A673 (cell line): ENCODE results near the gene TMEM170B. TPM values are rescaled to one million over a fixed set of nuclear protein-coding genes. Genes with fewer than 3 reads are reported as not detected.

Source experiments
- BruUV-seq: library from RNA; stranded (reverse); fragments of 400-500 nt; replicated peaks from 2 replicates; lab custom pipeline; 2021; lab: Mats Ljungman, UMichigan
- CTCF ChIA-PET: fragments of 300-600 bp; sonication (Branson Sonifier 250); formaldehyde crosslinking; loops from one replicate; lab custom pipeline; 2022; ENCODE audit warnings: antibody characterized with exemption; lab: Charles Lee
- POLR2A ChIA-PET: fragments of 300-600 bp; sonication (Branson Sonifier 250); formaldehyde crosslinking; loops from one replicate; lab custom pipeline; 2022; ENCODE audit warnings: antibody characterized with exemption; ENCODE audit not compliant: low non-redundant PET; lab: Charles Lee
- DNase-seq: peaks from one replicate; pipeline ENCODE4 v3.0.0-alpha.2; 2015; ENCODE audit warnings: low spot score
- H3K27ac ChIP-seq: fragments of 200-600 bp; sonication (generic); 2 replicates; pipeline ENCODE4 v1.5.1; 2016; ENCODE audit warnings: mixed run types, low read depth, mild to moderate bottlenecking, mixed read lengths, antibody characterized with exemption, low read length; ENCODE audit not compliant: poor library complexity, severe bottlenecking
- H3K27me3 ChIP-seq: fragments of 200-600 bp; sonication (generic); replicated peaks from 2 replicates; pipeline ENCODE4 v1.6.1; 2017; ENCODE audit warnings: mixed run types, low read depth, mild to moderate bottlenecking, mixed read lengths, antibody characterized with exemption, low read length; ENCODE audit not compliant: insufficient read depth, poor library complexity
- H3K36me3 ChIP-seq: fragments of 200-600 bp; sonication (generic); 2 replicates; pipeline ENCODE4 v1.6.1; 2016; ENCODE audit warnings: mixed run types, mild to moderate bottlenecking, mixed read lengths, antibody characterized with exemption, low read length; ENCODE audit not compliant: insufficient read depth, poor library complexity, severe bottlenecking
- H3K4me1 ChIP-seq: fragments of 200-600 bp; sonication (generic); 2 replicates; pipeline ENCODE4 v1.6.1; 2017; ENCODE audit warnings: mixed run types, mild to moderate bottlenecking, mixed read lengths, antibody characterized with exemption, low read length; ENCODE audit not compliant: insufficient read depth, poor library complexity, severe bottlenecking
- H3K4me3 ChIP-seq: fragments of 200-600 bp; sonication (generic); 2 replicates; pipeline ENCODE4 v1.5.1; 2016; ENCODE audit warnings: low read depth, mixed run types, mild to moderate bottlenecking, mixed read lengths, low read length; ENCODE audit not compliant: poor library complexity, severe bottlenecking
- H3K9me3 ChIP-seq: fragments of 200-600 bp; sonication (generic); 2 replicates; pipeline ENCODE4 v1.6.1; 2016; ENCODE audit warnings: mixed run types, low read depth, mild to moderate bottlenecking, mixed read lengths, antibody characterized with exemption, low read length; ENCODE audit not compliant: poor library complexity, severe bottlenecking
- EZH2 ChIP-seq: fragments of 200-600 bp; sonication (generic); IDR thresholded peaks from 2 replicates; pipeline ENCODE4 v1.6.1; 2017; ENCODE audit warnings: borderline replicate concordance, low read depth, mild to moderate bottlenecking, mixed read lengths, antibody characterized with exemption, low read length; ENCODE audit not compliant: poor library complexity, severe bottlenecking
- intact Hi-C: fragments of 100-400 bp; cut with micrococcal nuclease; formaldehyde crosslinking; loops from one replicate; pipeline ENCODE4 v1.10.0; 2022; ENCODE audit not compliant: unreplicated experiment
- total RNA-seq: library from RNA; stranded (reverse); gene quantifications from 2 replicates; pipeline ENCODE4 v1.2.3, GENCODE V29; 2021
- TF ChIP-seq, protein P1 (sequence below): fragments of 300-800, 200-600 bp; sonication (generic); conservative IDR thresholded peaks from 2 replicates; pipeline ENCODE4 v1.5.1; 2017; ENCODE audit warnings: low read depth, mild to moderate bottlenecking, antibody characterized with exemption, low read length, moderate library complexity, mixed read lengths

The TMEM170B gene
- total RNA-seq, 1 experiment from 2014 or later = 9.5 TPM

DNA sequence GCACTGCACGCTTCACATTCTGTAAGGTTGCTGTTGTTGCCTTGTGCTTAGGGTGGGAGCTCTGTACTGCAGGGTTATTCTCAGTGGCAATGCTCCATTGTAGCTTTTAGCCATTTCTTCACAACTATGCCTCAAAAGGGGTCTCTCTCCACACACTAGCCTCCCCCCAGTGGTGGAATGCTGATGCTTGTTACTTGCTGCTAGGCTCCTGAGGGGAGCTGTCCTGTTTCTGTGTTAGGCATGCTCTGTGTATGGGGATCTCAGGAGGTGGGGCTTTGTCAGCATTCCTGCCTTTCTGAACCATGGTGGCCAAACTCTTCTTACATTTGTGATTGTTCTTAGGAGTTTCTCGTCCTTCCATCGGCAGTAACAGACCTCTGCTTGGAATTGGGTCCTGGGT, 18.8 kb downstream of the TMEM170B start:
- Histone ChIP-seq H3K9me3 (no peaks in the 10 kb centered on the region), H3K4me1 (peaks cover 29% of the 10 kb centered on the region), H3K27me3 (no peaks in the 10 kb centered on the region), H3K4me3 (no peak overlapping the region), H3K36me3 (no peaks in the 10 kb centered on the region), H3K27ac (no peak overlapping the region)
- intact Hi-C loops = no loop called here
- BruUV-seq = no TSS peak
- TF ChIP-seq EZH2 = no peak
- TF ChIP-seq, protein P1, sequence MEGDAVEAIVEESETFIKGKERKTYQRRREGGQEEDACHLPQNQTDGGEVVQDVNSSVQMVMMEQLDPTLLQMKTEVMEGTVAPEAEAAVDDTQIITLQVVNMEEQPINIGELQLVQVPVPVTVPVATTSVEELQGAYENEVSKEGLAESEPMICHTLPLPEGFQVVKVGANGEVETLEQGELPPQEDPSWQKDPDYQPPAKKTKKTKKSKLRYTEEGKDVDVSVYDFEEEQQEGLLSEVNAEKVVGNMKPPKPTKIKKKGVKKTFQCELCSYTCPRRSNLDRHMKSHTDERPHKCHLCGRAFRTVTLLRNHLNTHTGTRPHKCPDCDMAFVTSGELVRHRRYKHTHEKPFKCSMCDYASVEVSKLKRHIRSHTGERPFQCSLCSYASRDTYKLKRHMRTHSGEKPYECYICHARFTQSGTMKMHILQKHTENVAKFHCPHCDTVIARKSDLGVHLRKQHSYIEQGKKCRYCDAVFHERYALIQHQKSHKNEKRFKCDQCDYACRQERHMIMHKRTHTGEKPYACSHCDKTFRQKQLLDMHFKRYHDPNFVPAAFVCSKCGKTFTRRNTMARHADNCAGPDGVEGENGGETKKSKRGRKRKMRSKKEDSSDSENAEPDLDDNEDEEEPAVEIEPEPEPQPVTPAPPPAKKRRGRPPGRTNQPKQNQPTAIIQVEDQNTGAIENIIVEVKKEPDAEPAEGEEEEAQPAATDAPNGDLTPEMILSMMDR = no peak
- CTCF ChIA-PET = interaction anchor here (0.7 kb wide), 1 partner anchor 14 kb away, joined by 3 read pairs; no protein-coding TSS in a partner anchor
- no peak for DNase-seq
- POLR2A ChIA-PET = no interaction called here

DNA sequence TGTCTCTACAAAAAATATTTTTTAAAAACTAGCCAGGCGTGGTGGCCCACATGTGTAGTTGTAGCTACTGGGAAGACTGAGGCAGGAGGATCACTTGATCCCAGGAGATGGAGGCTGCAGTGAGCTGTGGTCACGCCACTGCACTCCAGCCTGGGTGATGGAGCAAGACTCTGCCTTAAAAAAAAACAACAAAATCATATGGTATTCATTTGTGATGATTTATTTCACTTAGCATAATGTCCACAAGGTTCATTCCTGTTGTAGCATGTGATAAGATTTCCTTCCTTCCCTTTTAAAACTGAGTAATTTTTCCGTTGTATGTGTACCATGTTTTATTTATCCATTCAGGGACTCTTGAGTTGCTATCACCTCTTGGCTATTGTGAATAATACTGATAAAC, 26.2 kb downstream of the TMEM170B start:
- Histone ChIP-seq H3K27me3 (no peaks in the 10 kb centered on the region), H3K4me3 (no peak overlapping the region), H3K27ac (no peak overlapping the region), H3K36me3 (no peaks in the 10 kb centered on the region), H3K4me1 (no peaks in the 10 kb centered on the region), H3K9me3 (no peaks in the 10 kb centered on the region)
- intact Hi-C loops = no loop called here
- DNase-seq = no peak
- POLR2A ChIA-PET = no interaction called here
- no TSS peak for BruUV-seq
- no peak for TF ChIP-seq EZH2
- TF ChIP-seq, protein P1 = no peak
- CTCF ChIA-PET = no interaction called here

DNA sequence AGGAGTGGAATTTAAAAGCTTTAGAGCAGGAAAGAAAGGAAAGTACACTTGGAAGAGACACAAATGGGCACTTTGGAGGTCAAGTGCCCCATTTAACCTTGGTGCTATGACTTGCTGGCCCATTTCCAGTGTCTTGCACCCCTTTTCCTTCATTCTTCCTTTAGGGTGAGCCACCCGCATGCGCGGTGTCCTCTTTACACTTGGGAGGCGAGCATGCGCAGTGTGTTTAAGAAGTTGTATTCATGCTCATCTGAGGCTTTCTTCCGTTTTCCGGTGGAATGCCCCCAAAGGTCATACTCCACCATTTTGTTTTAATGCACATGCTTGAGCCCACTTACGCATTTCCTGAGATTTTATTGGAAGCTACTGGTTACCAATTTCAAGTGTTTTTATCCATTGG, 29.1 kb downstream of the TMEM170B start:
- BruUV-seq = no TSS peak
- no peak for DNase-seq
- CTCF ChIA-PET = no interaction called here

More for the DNA sequence above, 29.1 kb downstream of the TMEM170B start:
- Histone ChIP-seq H3K36me3 (no peaks in the 10 kb centered on the region), H3K4me3 (no peak overlapping the region), H3K9me3 (no peaks in the 10 kb centered on the region), H3K4me1 (peaks cover 3% of the 10 kb centered on the region), H3K27ac (no peak overlapping the region), H3K27me3 (no peaks in the 10 kb centered on the region)
- intact Hi-C loops = no loop called here
- TF ChIP-seq, protein P1 = no peak
- TF ChIP-seq EZH2 = no peak
- POLR2A ChIA-PET = no interaction called here
